Choroid plexus epithelial cell (primary cell): ENCODE results near the gene EMC8.

Experiments used
- DNase-seq: peaks from one replicate; pipeline ENCODE4 v3.0.0-alpha.2; 2010; ENCODE audit warnings: low read depth
- H3K4me3 ChIP-seq: 2 replicates; pipeline ENCODE4 v1.5.1; 2011; ENCODE audit warnings: low read depth, mild to moderate bottlenecking, control low read depth, low read length, moderate library complexity
- CTCF ChIP-seq: conservative IDR thresholded peaks from 2 replicates; pipeline ENCODE4 v1.5.1; 2011; ENCODE audit warnings: low read depth, mild to moderate bottlenecking, control low read depth, inconsistent platforms, low read length, moderate library complexity

The EMC8 gene

DNA sequence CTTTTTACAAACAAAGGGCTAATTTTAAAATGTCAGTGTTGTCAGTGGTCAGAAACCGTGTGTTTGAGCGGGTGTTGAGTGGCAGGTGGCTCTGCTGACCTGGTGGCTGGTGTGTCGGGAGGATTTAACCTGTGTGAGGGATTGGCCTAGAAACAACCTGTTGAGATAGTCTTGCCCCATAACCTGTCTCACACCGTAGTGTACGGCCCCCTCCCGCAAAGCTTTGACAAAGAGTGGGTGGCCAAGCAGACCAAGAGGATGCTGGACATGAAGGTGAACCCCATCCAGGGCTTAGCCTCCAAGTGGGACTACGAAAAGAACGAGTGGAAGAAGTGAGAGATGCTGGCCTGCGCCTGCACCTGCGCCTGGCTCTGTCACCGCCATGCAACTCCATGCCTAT, 7.2 kb upstream of the EMC8 start:
- TF ChIP-seq CTCF: no peak
- no peak for DNase-seq
- H3K4me3 ChIP-seq: no peak overlapping the region

DNA sequence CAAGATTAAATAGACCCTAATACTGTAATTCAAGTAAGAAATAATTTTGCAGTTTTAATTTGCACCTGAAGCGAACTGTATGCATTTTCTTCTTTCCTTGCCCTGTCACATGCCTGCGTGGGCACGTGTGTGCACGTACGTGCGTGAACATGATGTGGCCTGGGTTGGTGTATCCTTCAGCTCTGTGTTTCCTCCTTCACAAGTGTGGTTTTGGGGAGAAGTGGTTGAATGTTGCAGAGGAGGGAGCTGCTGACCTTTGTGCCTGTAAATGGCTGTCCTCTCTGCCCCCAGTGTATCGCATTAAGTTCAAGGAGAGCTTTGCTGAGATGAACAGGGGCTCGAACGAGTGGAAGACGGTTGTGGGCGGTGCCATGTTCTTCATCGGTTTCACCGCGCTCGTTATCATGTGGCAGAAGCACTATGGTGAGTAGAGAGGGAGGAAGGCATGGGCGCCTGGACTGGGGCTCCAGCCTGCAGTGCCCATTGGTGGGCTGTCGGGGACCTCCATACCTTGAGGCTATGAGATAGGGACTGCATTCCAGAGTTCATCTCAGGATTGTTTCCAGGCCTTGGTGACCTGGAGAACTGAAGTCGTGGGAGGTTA, 6.2 kb upstream of the EMC8 start:
- no peak for TF ChIP-seq CTCF
- DNase-seq: no peak
- no peak overlapping the region for H3K4me3 ChIP-seq

GRCh38 chr16:85803570-85803969, 4.2 kb upstream of the EMC8 start:
- no peak for DNase-seq
- no peak for TF ChIP-seq CTCF
- no peak overlapping the region for H3K4me3 ChIP-seq

- TF ChIP-seq CTCF: no peak
- DNase-seq: no peak
- peak overlapping the region; percentile 94 for H3K4me3 ChIP-seq
Measured at GRCh38 chr16:85800321-85800669, 951 bp upstream of the EMC8 start.

DNA sequence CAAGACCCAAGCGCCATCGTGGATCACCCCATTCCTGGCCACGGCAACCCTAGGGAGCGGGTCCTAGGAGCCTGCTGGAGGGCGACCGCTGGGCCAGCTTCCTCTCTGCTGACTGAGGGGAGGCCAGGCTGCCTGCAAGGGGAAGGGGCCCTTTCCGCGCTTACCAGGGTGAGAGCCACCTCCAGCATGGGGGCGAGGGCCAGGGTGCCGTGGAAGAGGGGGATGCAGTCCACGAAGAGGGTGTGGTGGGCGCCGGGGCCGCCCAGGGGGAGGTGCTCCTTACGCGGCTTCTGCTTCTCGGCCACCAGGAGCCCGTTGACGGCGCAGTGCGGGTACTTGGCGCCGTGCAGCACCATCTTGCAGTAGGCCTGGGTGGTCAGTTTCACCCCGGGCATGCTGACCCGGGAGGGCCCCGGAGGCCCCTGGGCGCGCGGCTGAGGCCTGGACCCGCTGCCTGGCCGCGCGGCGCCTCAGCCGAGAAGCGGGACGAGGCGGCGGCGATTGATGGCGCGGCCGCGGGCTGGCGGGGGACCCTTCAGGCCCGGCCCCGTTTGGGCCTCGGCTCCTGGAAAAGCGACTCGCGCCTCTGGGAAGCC, 345 bp downstream of the EMC8 start:
- DNase-seq: no peak
- peak overlapping the region; percentile 94 for H3K4me3 ChIP-seq
- TF ChIP-seq CTCF: no peak

DNA sequence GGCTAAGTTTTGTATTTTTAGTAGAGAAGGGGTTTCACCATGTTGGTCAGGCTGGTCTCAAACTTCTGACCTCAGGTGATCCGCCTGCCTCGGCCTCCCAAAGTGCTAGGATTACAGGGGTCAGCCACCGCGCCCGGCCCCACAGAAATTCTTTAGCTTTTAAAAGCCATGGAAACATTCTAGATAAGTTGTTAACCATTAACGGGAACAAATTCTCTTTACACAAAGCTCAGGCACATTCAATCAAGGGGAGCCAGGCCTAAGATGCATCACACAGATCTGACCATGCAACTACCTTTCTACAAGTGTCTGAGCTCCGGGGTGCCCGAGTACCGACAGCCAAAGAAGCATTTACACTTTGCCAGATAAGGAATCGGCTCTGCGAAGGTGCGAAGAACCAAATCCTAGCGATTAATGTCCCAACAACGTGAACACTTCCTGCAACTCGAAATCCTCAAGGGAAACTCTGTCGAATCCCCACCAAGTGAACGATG, 1.0 kb downstream of the EMC8 start:
- TF ChIP-seq CTCF: no peak
- H3K4me3 ChIP-seq: peak overlapping the region; percentile 94

DNA sequence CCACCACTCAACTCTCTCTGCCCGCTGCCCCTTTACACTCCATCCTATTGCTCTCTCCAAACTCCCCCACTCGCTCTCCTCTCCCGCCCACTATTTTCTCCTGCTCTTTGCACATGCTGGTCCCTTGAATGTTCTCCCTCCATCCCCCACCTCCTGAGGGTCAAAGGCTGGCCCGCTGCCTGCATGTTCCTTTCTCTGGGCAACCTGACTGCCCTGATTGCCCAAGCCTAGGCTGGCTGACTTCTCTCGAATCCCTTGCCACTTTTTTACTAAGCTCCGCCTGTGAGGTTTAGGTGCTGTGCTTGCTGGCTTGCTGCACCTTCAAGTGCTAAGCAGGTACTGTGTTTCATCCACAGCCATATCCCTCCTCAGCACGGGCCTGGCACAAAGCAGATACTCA, 2.7 kb downstream of the EMC8 start:
- no peak for TF ChIP-seq CTCF
- H3K4me3 ChIP-seq: no peak overlapping the region
- DNase-seq: no peak

More for the DNA sequence above, 1.0 kb downstream of the EMC8 start:
- DNase-seq: no peak
